Heart left ventricle (tissue), 16 donors: ENCODE data around the gene PNPLA1. TPM values are rescaled to one million over a fixed set of nuclear protein-coding genes. Genes with fewer than 3 reads are reported as not detected.

Experiments
- ATAC-seq, 4 donors: fragments of 200-7000 bp; cut with Tn5 transposase; one replicate each; pipeline ENCODE4 v1.9.1; 2020 to 2022; ENCODE audit warnings: moderate library complexity in 4 of 4, mild to moderate bottlenecking in 3 of 4, moderate number of reproducible peaks in 1 of 4
- DNase-seq, 5 donors: peaks; one replicate each; pipeline ENCODE4 v3.0.0-alpha.2; 2020
- H3K27ac ChIP-seq, 12 donors: fragments of 200-600 bp; sonication (generic) in 4 of 12; one replicate each; pipeline versions ENCODE4 v1.5.0 to v1.8.0; 2016 to 2022; ENCODE audit warnings: mild to moderate bottlenecking in 2 of 12
- H3K27me3 ChIP-seq, 9 donors: fragments of 200-600 bp; sonication (generic) in 2 of 9; one replicate each; pipeline versions ENCODE4 v1.5.1 to v1.8.0; 2016 to 2022; ENCODE audit warnings: mild to moderate bottlenecking in 3 of 9
- H3K36me3 ChIP-seq, 9 donors: fragments of 200-600 bp; sonication (generic) in 2 of 9; one replicate each; pipeline versions ENCODE4 v1.5.0 to v1.8.0; 2018 to 2022; ENCODE audit warnings: mild to moderate bottlenecking in 2 of 9
- H3K4me1 ChIP-seq, 12 donors: fragments of 200-600 bp; sonication (generic) in 4 of 12; one replicate each; pipeline versions ENCODE4 v1.5.0 to v1.8.0; 2016 to 2022; ENCODE audit warnings: mild to moderate bottlenecking in 3 of 12
- H3K4me3 ChIP-seq, 12 donors: fragments of 200-600 bp; sonication (generic) in 4 of 12; one replicate each; pipeline versions ENCODE4 v1.5.0 to v1.8.0; 2017 to 2022; ENCODE audit warnings: mild to moderate bottlenecking in 9 of 12, moderate library complexity in 4 of 12
- H3K9me3 ChIP-seq, 12 donors: fragments of 200-600 bp; sonication (generic) in 4 of 12; one replicate each; pipeline versions ENCODE4 v1.5.0 to v1.8.0; 2016 to 2022; ENCODE audit warnings: mild to moderate bottlenecking in 1 of 12
- POLR2A ChIP-seq, 2 donors: fragments of 450-650 bp; IDR thresholded peaks; one replicate each; pipeline ENCODE4 v1.6.1; 2017; ENCODE audit warnings: antibody characterized with exemption in 2 of 2, mild to moderate bottlenecking in 2 of 2, moderate library complexity in 2 of 2
- WGBS, 4 donors: extraction: QIAGEN DNeasy Blood & Tissue Kit in 2 of 4; methylation state at CpG; one replicate each; pipeline versions ENCODE4 v1.1.5 to v1.1.7; 2013 to 2018; 5-methylcytosine and 5-hydroxymethylcytosine counted together
- intact Hi-C, 10 donors: fragments of 100-400 bp; cut with DNase I; formaldehyde crosslinking; loops; one replicate each; pipeline versions ENCODE4 v1.11.1 to v1.14.2; 2022
- polyA plus RNA-seq, 2 donors: library from polyadenylated mRNA; stranded (reverse); fragments of 200-250 nt; gene quantifications; one replicate each; pipeline ENCODE4 v1.2.3, GENCODE V29; 2013
- total RNA-seq, 9 donors: library from RNA; depleted of rRNA in 2 of 9; stranded (reverse); fragments of >200 nt in 2 of 9; fragmentation: NEBNext Ultra II Directional in 3 of 9; extraction: Animal tissue kit (Norgen Biotek cat#: 25700) in 3 of 9; gene quantifications; one replicate each; pipeline versions ENCODE4 v1.1.0 to v1.2.4, GENCODE V29; 2016 to 2023
- TF ChIP-seq, protein P1 (sequence below), 12 donors: fragments of 200-600 bp; sonication (generic) in 4 of 12; IDR thresholded peaks; one replicate each; pipeline versions ENCODE4 v1.5.0 to v1.8.0; 2018 to 2022; ENCODE audit warnings: antibody characterized with exemption in 12 of 12, mild to moderate bottlenecking in 5 of 12
- donor health status: ischemic (EF 13 %, LVEDD 7.1; RV severe dilation, severe dysfunction).
- donor health status: healthy with polysubstance abuse.
- donor health status: DM: no; HTN: yes; CAD: no.
- donor health status: DM: no; HTN: no; CAD: no.
- donor health status: ischemic (EF 25% LVEDD 6.9; RV normal size, moderate dysfunction).
- donor health status: ischemic (EF 25% LVEDD 5.7; RV mildly dilated, moderate dysfunction).
- donor health status: healthy.
- donor health status: DM: yes; HTN: yes; CAD: no.
- donor health status: ischemic (EF 35%, LVEDD 5.7; RV mildly dilated, moderate dysfunction).
- donor health status: nonischemic (EF 11% LVEDD 7.7; RV severe dilation, severe dysfunction).
- donor health status: DM: yes; HTN: yes; CAD: no.
- donor health status: PGD.
- donor health status: ischemic (EF 29% LVEDD 5.4; RV normal size, mild dysfunction).
- donor health status: nonischemic (EF 23%, LVEDD 6.1; RV moderate dilation, normal function).

The PNPLA1 gene
- total and polyA plus RNA-seq, 11 donors, result 0.06 to 0.41 TPM; not detected in 9

DNA sequence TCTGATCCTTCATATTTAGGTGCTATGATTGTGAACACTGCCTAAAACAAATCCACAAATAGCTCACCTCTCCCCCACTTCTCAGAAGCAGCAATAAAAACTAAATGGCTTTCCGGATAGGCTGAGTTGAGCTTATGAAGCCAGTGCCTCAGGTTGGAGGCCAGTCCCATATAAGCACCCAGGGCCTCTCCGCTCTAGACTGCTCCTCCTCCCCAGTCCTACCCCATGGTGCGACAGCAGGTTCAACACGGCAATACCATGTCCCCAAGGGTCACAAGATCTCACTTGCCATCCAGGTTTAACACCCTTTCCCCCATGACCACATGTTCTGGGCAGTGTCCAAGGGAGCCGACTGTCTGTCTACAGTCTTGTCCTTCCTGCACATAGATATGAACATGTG, 46.1 kb downstream of the PNPLA1 start:
- H3K36me3 ChIP-seq, result no peaks in the 10 kb centered on the region
- no peak for DNase-seq
- TF ChIP-seq POLR2A (IDR thresholded peaks at IDR 0.05), result no peak
- TF ChIP-seq, protein P1, sequence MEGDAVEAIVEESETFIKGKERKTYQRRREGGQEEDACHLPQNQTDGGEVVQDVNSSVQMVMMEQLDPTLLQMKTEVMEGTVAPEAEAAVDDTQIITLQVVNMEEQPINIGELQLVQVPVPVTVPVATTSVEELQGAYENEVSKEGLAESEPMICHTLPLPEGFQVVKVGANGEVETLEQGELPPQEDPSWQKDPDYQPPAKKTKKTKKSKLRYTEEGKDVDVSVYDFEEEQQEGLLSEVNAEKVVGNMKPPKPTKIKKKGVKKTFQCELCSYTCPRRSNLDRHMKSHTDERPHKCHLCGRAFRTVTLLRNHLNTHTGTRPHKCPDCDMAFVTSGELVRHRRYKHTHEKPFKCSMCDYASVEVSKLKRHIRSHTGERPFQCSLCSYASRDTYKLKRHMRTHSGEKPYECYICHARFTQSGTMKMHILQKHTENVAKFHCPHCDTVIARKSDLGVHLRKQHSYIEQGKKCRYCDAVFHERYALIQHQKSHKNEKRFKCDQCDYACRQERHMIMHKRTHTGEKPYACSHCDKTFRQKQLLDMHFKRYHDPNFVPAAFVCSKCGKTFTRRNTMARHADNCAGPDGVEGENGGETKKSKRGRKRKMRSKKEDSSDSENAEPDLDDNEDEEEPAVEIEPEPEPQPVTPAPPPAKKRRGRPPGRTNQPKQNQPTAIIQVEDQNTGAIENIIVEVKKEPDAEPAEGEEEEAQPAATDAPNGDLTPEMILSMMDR (IDR thresholded peaks at IDR 0.05), result no peak
- intact Hi-C loops, result no loop called here
- peaks cover 0 to 7% (median 0%) of the 10 kb centered on the region in 9 donors for H3K27me3 ChIP-seq
- H3K4me3 ChIP-seq, result no peak overlapping the region
- H3K27ac ChIP-seq, result no peak overlapping the region
- ATAC-seq, result no peak
- H3K4me1 ChIP-seq, result peaks cover 0 to 8% (median 0%) of the 10 kb centered on the region in 12 donors
- 76 to 82% (median 79%) methylated on average over 5 of the region's 5 CpGs for WGBS, 4 donors
- no peaks in the 10 kb centered on the region for H3K9me3 ChIP-seq

DNA sequence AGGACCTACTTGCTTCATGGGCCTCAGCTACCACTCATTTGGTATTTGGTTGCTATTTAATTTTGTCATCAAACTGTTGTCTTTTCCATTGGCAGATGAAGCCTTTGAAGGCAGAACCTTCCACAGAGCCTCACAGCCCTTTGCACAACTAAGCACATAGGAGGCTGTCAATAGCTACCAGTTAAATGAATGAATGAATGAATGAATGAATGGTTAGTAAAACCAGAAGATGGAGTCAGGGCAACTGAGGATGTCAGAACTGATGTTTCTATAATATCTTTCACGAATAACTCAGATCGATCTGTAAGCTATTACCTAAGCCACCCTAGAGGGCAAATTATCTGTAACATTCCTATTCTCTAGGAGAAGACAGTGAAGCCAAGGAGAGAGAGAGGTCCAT, 47.8 kb downstream of the PNPLA1 start:
- Histone ChIP-seq H3K9me3 (no peaks in the 10 kb centered on the region), H3K27ac (no peak overlapping the region), H3K36me3 (no peaks in the 10 kb centered on the region), H3K4me3 (no peak overlapping the region), H3K27me3 (peaks cover 0 to 7% (median 0%) of the 10 kb centered on the region in 9 donors), H3K4me1 (peaks cover 0 to 6% (median 0%) of the 10 kb centered on the region in 12 donors)
- intact Hi-C loops, result no loop called here
- 88 to 97% (median 90%) methylated on average over 2 of the region's 2 CpGs for WGBS, 4 donors
- DNase-seq (no peak), ATAC-seq (no peak)
- TF ChIP-seq, protein P1 (IDR thresholded peaks at IDR 0.05), result no peak
- TF ChIP-seq POLR2A (IDR thresholded peaks at IDR 0.05), result no peak

DNA sequence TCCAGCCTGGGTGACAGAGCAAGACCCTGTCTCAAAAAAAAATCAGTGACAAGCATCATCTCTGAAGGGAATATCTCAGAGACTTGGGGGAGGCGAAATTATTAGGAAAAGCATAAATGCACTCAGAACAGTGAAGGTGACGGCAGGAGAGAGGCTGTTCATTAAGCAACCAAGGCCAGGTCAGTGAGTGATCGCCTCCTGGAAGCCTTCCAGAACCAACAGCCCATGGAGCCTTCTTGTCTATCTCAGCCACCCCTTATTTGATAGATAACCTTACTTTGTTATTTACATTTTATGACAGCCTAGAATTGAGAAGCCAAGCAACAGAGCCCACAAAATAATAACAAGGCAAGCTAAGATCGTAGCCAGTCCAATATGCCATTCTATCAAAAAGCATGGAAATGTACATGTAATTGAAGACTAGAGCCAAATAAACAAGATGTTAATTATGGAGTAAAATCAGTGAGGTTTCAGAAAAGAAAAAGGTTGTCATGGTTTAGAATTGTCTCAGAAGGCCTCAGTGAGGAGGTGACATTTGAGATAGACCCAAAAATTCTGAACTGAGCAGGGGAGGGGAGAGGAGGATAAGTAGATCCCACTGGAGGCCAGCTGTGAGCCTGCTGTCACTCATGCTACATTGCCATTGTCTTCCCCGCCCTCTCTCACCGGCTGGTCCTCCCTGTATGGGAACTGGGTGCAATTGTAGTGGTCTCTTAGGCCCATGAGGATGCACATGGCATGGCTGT, 49.0 kb downstream of the PNPLA1 start:
- ATAC-seq (no peak), DNase-seq (no peak)
- TF ChIP-seq, protein P1 (IDR thresholded peaks at IDR 0.05), result no peak
- TF ChIP-seq POLR2A (IDR thresholded peaks at IDR 0.05), result no peak
- WGBS, 4 donors, result 75 to 84% (median 79%) methylated on average over 6 of the region's 6 CpGs
- no peaks in the 10 kb centered on the region for H3K4me1 ChIP-seq
- no peak overlapping the region for H3K27ac ChIP-seq
- no peaks in the 10 kb centered on the region for H3K36me3 ChIP-seq
- no peaks in the 10 kb centered on the region for H3K9me3 ChIP-seq
- H3K4me3 ChIP-seq, result no peak overlapping the region
- peaks cover 0 to 7% (median 0%) of the 10 kb centered on the region in 9 donors for H3K27me3 ChIP-seq
- intact Hi-C loops, result no loop called here

DNA sequence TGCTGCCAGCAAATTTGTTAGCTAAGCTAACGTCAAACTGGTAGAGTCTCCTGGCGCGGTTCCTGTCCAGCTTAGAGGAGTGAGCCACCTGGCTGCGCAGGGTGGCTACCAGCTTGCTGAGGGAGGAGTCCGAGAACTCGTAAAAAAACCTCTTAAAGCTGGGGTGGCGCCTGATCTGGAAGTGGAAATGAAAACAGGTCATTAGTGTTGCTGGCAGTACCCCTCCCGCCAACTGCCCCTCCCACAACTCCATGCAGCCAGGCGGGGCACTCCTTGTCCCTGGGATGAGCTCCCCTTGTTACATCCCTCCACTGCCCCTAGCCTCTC, 49.5 kb downstream of the PNPLA1 start:
- H3K36me3 ChIP-seq, result no peaks in the 10 kb centered on the region
- DNase-seq (no peak), ATAC-seq (no peak)
- no peak overlapping the region for H3K27ac ChIP-seq
- H3K4me3 ChIP-seq, result no peak overlapping the region
- H3K27me3 ChIP-seq, result peaks cover 0 to 7% (median 0%) of the 10 kb centered on the region in 9 donors
- H3K4me1 ChIP-seq, result no peaks in the 10 kb centered on the region
- 83 to 90% (median 86%) methylated on average over 9 of the region's 9 CpGs for WGBS, 4 donors
- TF ChIP-seq, protein P1 (IDR thresholded peaks at IDR 0.05), result no peak
- TF ChIP-seq POLR2A (IDR thresholded peaks at IDR 0.05), result no peak
- no peaks in the 10 kb centered on the region for H3K9me3 ChIP-seq
- intact Hi-C loops, result no loop called here
